ENCODE data around the gene RNF208.

GRCh38 chr9:137263506-137263905 lies 41.5 kb upstream of the RNF208 start:
- TF ChIP-seq CTCF (IDR thresholded peaks at IDR 0.05) (no peak), EZH2phosphoT487 (IDR thresholded peaks at IDR 0.05) (no peak)
